ENCODE measurements around the gene DOCK1.

DOCK1 gene

GRCh38 chr10:127071126-127071525 lies 165.9 kb downstream of the DOCK1 start:
- in situ Hi-C loops (cut with HindIII; ENCODE audit: low sequenced_read_pairs) = no loop called here

- in situ Hi-C loops (cut with HindIII; ENCODE audit: low sequenced_read_pairs) = no loop called here
These were observed 168.4 kb downstream of the DOCK1 start for GRCh38 chr10:127073666-127074065.

GRCh38 chr10:127079392-127079791 lies 174.2 kb downstream of the DOCK1 start:
- in situ Hi-C loops (cut with HindIII; ENCODE audit: low sequenced_read_pairs) = no loop called here

- in situ Hi-C loops (cut with HindIII; ENCODE audit: low sequenced_read_pairs) = no loop called here
These were observed 175.1 kb downstream of the DOCK1 start for GRCh38 chr10:127080317-127080716.

GRCh38 chr10:127081851-127082345 lies 176.7 kb downstream of the DOCK1 start:
- in situ Hi-C loops (cut with HindIII; ENCODE audit: low sequenced_read_pairs) = no loop called here

GRCh38 chr10:127082651-127083050 lies 177.4 kb downstream of the DOCK1 start:
- in situ Hi-C loops (cut with HindIII; ENCODE audit: low sequenced_read_pairs) = no loop called here

GRCh38 chr10:127085957-127086356 lies 180.7 kb downstream of the DOCK1 start:
- in situ Hi-C loops (cut with HindIII; ENCODE audit: low sequenced_read_pairs) = no loop called here

- in situ Hi-C loops (cut with HindIII; ENCODE audit: low sequenced_read_pairs) = no loop called here
These were observed 183.7 kb downstream of the DOCK1 start for GRCh38 chr10:127088908-127089307.

GRCh38 chr10:127089446-127089845 lies 184.2 kb downstream of the DOCK1 start:
- in situ Hi-C loops (cut with HindIII; ENCODE audit: low sequenced_read_pairs) = no loop called here

GRCh38 chr10:127090138-127090537 lies 184.9 kb downstream of the DOCK1 start:
- in situ Hi-C loops (cut with HindIII; ENCODE audit: low sequenced_read_pairs) = no loop called here

- in situ Hi-C loops (cut with HindIII; ENCODE audit: low sequenced_read_pairs) = no loop called here
These were observed 186.1 kb downstream of the DOCK1 start for GRCh38 chr10:127091354-127091753.

GRCh38 chr10:127092916-127093315 lies 187.7 kb downstream of the DOCK1 start:
- in situ Hi-C loops (cut with HindIII; ENCODE audit: low sequenced_read_pairs) = no loop called here

- in situ Hi-C loops (cut with HindIII; ENCODE audit: low sequenced_read_pairs) = no loop called here
These were observed 189.8 kb downstream of the DOCK1 start for GRCh38 chr10:127094984-127095383.

GRCh38 chr10:127100983-127101615 lies 195.9 kb downstream of the DOCK1 start:
- in situ Hi-C loops (cut with HindIII; ENCODE audit: low sequenced_read_pairs) = no loop called here

- in situ Hi-C loops (cut with HindIII; ENCODE audit: low sequenced_read_pairs) = no loop called here
These were observed 196.9 kb downstream of the DOCK1 start for GRCh38 chr10:127102176-127102575.

- in situ Hi-C loops (cut with HindIII; ENCODE audit: low sequenced_read_pairs) = no loop called here
These were observed 209.9 kb downstream of the DOCK1 start for GRCh38 chr10:127115100-127115499.

GRCh38 chr10:127117125-127117524 lies 211.9 kb downstream of the DOCK1 start:
- in situ Hi-C loops (cut with HindIII; ENCODE audit: low sequenced_read_pairs) = no loop called here

GRCh38 chr10:127118034-127118433 lies 212.8 kb downstream of the DOCK1 start:
- in situ Hi-C loops (cut with HindIII; ENCODE audit: low sequenced_read_pairs) = no loop called here

- in situ Hi-C loops (cut with HindIII; ENCODE audit: low sequenced_read_pairs) = no loop called here
These were observed 214.7 kb downstream of the DOCK1 start for GRCh38 chr10:127119936-127120335.

GRCh38 chr10:127122831-127123230 lies 217.6 kb downstream of the DOCK1 start:
- in situ Hi-C loops (cut with HindIII; ENCODE audit: low sequenced_read_pairs) = no loop called here

- in situ Hi-C loops (cut with HindIII; ENCODE audit: low sequenced_read_pairs) = no loop called here
These were observed 218.4 kb downstream of the DOCK1 start for GRCh38 chr10:127123626-127124025.

- in situ Hi-C loops (cut with HindIII; ENCODE audit: low sequenced_read_pairs) = no loop called here
These were observed 220.1 kb downstream of the DOCK1 start for GRCh38 chr10:127125331-127125730.

- in situ Hi-C loops (cut with HindIII; ENCODE audit: low sequenced_read_pairs) = no loop called here
These were observed 222.6 kb downstream of the DOCK1 start for GRCh38 chr10:127127822-127128221.
